ENCODE data around the gene FOLR2.
"Not testable (repeated sequence)": the region's sequence is repeated elsewhere in the genome, so short reads cannot be mapped to it uniquely, and the experiment has no call there.

Gene FOLR2
- 0 reads per million in 3 experiments for total RNA-seq

DNA sequence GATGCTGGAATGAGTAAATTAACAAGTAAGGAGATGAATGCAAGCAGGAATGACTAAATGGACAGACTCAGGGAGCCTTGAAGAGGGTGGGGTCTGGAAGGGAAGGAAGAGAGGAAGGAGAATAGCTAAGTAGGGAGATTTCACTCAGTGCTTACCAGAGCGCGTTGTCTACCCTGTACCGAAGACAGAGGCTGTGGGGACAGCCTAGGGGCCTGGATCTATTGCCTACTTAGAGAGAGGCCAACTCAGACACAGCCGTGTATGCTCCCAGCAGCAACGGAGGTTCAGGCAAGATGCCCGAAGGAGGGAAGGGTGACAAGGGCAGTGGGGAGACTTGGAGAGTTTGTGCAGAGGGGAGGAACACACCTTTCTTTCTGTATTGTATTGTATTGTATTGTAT, at the start of gene FOLR2:
TSS of gene FOLR2 (plus strand) at position 157 of the 400 bp plus-strand sequence. CDS start 1,791 bp downstream, outside the sequence.
- DNase-seq = no peak

DNA sequence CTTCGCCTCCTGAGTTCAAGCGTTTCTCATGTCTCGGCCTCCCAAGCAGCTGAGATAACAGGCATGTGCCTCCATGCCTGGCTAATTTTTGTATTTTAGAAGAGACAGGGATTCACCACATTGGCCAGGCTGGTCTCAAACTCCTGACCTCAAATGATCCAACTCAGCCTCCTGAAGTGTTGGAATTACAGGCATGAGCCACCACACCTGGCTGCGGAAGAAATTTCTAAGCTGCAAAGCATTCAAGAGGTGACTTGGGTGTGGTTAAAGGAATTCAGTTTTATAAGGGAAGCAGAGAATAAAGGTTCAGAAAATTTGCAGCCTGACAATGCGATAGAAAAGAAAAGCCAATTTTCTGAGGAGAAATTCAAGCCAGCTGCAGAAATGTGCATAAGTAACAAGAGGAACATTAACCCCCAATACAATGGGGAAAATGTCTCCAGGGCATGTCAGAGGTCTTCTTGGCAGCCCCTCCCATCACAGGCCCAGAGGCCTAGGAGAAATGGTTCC, 47.5 kb upstream of the FOLR2 start:
- not testable (repeated sequence) for DNase-seq

DNA sequence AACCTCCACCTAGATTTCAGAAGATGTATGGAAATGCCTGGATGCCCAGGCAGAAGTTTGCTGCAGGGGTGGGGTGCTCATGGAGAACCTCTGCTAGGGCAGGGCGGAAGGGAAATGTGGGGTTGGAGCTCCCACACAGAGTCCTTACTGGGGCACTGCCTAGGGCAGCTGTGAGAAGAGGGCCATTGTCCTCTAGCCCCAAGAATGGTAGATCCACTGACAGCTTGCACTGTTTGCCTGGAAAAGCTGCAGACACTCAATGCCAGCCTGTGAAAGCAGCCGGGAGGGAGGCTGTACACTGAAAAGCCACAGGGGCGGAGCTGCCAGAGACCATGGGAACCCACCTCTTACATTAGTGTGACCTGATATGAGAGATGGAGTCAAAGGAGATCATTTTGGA, 46.8 kb upstream of the FOLR2 start:
- DNase-seq = not testable (repeated sequence)

DNA sequence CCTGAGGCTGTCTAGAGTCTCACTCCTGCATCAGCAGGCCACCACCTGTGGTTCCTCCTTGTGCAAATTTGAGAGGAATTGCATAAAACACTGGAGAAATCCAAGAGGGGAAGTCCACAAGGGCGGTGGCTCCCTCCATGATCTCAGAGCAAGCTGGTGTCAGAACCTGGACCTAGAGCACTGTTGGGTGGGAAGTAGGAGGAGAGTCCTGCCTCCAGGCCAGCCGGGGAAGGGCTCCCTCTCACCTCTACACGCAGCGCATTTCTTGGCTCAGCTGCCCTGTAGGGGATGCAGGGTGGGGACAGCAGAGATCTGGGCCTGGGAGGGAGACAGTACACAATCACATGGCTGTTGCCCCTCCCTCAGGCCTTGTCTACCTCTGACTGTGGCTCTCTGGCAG, 44.6 kb upstream of the FOLR2 start:
- DNase-seq = not testable (repeated sequence)

DNA sequence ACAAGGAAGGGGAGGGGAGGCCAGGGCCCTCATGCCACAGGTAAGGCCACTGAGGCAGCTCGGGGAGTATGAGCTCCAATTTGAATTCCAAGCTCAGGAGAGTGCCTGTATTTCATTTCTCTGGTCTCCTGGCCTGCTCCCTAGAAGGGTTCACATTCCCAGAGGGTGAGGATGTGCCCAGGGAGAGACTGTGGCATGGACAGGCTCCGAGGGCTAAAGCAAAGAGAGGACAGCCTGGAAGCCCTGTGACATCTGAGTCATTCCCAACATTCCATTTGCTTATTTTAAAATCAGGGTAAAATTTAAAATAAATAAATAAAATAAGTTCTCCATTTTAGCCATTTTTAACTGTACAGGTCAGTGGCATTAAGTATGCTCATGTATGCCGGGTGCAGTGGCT, 43.3 kb upstream of the FOLR2 start:
- DNase-seq = no peak

DNA sequence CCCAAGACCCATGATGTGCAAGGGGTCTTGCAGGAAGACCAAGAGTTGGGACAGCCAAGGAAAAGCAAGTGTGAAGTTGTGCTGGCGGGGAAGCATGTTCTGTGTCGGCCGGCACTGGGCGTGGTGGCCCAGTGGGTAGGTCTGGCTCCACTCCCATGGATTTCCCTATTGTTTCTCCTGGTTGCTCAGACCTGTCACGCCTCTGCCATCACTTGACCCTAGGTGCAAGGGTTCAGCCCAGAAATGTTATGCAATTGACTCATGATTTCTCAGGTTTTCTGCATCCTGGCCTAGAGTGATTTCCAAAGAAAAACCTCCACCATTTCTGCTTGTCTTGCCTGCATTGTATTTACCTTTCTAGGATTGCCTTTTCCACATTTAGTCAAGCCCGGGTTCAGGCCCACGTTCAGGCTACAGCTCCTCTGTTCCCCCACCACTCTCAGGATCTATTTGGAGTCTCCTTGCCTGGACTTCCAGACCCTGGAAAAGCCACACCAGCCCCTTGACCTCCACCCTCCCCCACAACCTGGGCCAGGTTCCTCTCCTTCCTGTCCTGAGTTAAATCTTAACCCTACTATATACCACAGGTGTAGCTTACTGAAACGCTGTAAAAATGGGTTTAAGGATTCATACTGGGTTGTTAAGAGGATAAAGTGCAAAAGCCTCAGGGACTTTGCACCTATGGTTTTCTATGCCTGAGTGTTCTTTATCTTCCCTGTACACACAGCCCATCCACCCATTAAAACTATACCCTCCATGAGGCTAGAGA, 42.1 kb upstream of the FOLR2 start:
- DNase-seq = no peak

DNA sequence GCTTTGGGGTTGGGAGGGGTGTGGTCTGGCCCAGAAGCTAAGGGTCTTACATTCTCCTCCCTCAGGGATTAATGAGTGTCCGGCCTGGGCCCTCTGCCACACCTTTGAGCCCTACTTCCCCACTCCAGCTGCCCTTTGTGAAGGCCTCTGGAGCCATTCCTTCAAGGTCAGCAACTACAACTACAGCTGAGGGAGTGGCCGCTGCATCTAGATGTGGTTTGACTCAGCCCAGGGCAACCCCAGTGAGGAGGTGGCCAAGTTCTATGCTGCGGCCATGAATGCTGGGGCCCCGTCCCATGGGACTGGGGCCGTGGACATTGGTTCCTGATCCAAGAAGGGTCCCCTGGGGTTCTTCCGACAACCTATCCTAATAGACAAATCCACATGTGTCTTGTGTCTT, 38.9 kb upstream of the FOLR2 start:
- DNase-seq = no peak

DNA sequence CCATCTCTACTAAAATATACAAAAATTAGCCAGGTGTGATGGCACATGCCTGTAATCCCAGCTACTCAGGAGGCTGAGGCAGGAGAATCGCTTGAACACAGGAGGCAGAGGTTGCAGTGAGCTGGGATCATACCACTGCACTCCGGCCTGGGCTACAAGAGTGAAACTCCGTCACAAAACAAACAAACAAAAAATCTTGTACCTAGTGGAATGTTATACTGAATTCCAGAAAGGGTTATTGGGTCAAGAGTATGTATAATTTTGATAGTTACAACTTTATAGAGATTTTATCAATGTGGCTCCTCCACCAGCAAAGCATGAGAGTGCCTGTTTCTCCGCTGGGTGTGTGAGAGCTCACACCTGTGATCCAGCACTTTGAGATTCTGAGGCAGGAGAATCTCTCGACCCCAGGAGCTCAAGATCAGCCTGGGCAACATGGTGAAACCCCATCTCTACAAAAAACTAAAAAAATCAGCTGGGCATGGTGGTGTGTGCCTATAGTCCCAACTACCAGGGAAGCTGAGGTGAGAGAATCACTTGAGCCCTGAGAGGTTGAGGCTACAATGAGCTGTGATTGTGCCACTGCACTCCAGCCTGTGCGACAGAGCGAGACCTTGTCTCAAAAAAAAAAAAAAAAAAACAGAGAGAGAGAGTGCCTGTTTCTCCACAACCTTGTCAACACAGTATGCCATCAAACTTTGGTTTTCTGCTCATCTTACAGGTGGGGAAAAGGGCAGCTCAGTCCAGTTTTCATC, 37.4 kb upstream of the FOLR2 start:
- no peak for DNase-seq

DNA sequence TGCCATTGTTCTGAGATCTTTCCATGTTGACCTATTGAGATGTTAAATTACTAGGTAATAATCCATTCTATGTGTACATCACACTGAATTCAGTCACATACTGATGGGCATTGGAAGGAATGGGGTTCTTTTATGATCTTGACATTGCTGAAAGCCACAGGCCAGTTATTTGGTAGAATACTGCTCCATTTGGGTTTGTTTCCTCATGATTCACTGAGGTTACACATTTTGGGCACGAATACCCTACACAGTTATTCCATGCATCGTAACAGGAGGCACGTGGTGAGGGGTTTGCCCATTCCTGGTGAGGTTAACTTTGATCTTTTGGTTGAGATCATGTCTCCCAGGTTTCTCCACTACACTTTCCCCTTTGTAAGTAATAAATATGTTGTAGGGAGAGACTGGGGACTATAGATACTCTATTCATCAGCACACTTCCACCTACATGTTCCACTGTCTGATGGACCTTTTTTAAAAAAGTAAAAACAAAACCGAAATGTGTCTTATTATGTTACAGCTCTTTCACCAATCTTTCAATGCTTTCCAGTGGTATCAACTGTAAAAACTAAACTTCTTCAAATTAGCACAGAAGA, 36.7 kb upstream of the FOLR2 start:
- no peak for DNase-seq

DNA sequence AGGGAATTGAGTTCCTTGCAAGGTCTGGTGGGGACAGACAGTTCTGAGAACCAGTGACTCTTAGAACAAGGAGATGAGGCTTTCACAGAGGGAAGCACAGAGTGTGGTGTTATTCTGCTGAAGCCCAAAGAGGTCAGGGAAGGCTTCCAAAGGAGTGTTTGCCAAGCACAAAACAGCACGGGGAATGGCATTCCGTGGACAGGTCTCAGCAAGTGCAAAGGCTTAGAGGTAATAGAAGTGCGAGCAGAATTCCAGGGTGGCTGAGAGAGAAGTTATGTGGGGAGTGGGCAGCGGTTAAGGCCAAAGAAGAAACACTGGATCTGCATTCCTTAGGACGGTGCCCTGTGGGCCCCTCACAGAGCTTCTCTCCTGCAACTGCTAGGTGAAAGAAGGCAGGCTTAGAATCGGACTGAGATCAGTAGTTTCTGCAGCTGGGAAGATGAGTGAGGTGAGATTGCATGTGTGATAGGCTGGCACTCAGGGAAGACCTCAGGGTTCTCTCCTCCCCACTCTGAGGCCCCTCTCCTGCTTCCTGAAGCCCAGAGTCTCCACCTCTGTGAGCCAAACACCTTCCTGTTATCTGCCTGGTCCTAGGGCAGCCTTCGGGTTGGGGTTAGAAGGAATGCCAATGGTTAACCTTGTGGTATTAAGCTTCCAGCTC, 35.6 kb upstream of the FOLR2 start:
- DNase-seq = not testable (repeated sequence)

DNA sequence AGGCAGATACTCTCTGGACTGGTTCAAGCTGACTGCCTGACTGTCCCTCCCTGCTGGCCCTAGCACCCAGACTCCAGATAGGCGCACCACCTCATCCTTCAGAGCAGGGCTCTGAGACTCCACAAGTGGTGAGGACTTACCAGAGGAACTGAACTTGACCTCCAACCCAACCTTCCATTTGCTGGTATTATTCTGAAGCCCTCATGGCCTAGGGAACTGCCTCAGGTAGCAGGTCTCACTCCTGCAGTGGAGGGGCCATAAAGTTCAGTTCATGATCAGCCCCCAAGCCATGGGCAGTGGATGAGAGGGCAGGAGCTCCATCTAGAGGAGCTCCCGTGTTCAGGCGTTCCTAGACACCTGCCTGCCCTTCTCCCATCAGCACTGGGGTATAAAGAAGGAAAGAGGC, 35.0 kb upstream of the FOLR2 start:
- not testable (repeated sequence) for DNase-seq

DNA sequence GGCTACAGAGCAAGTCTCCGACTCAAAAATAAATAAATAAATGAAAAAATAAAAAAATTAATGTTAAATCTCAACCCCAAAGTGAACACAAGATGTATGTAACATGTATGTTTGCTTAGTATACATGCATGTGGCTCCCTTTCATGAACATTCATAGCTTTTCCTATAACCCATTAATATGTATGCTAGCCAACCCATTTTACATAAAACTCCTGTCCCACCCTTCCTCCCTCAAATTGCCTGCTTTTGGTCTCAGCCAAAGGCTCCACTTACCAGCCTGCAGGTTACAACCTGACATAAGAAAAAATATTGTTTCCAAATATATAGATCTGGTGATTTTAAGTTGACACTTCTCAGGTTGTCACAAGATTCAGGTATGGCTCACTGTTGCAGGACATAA, 28.3 kb upstream of the FOLR2 start:
- no peak for DNase-seq

DNA sequence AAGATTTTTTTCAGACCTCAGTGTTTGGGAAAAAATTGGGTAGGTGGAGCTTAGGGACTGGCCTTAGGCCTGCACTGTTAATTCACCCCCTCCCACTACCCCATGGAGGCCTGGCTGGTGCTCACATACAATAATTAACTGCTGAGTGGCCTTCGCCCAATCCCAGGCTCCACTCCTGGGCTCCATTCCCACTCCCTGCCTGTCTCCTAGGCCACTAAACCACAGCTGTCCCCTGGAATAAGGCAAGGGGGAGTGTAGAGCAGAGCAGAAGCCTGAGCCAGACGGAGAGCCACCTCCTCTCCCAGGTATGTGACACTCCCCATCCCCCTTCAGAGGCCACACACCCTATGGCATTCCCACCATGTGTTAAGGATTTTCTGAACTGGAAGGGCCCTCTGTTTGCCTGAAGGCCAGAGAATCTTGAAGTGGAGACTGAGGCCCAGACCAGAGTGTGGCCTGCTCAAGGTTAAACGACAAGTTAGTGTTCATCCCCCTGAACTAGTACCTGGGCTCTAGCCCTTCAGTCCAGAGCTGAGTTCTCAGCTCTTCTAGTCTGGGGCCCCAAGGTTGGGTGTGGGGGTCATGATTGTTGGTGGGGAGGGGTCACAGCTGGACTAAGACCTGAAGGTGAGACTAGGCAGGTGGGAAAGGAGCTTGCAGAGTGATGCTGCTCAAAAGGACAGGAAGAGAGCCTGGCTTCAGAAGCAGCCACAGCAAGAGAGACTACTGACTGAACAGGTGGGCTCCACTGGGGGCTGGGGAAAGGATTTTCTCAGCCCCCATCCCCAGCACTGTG, 26.9 kb upstream of the FOLR2 start:
- no peak for DNase-seq

DNA sequence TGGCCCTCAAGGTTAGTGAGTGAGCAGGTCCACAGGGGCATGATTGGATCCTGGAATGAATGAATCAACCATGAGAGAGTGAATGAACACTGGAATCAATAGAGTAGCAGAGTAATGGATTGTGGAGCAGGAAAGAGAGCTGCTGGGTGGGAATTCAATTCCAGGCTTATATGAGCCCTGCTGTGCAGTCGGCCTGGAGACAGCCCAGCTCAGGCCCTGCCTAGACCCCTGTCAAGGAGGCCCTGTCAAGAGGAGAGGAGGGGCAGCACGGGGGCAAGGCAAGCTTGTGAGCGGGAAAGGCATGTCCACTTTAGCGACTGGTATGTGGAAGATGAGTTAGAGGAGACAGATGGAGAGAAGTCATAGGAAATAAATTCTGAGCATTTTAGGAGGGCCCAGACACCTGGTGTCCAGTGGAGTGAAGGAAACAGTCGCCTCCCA, 25.9 kb upstream of the FOLR2 start:
- no peak for DNase-seq

DNA sequence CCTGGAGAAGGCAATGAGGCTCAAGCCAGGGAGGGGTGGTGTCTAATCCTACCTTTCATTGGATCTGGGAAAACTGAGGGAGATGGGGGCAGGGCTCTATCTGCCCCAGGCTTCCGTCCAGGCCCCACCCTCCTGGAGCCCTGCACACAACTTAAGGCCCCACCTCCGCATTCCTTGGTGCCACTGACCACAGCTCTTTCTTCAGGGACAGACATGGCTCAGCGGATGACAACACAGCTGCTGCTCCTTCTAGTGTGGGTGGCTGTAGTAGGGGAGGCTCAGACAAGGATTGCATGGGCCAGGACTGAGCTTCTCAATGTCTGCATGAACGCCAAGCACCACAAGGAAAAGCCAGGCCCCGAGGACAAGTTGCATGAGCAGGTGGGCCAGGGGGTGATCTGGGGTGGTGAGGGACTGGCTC, 24.6 kb upstream of the FOLR2 start, which contains the start of gene FOLR1:
TSS of gene FOLR1 (plus strand) at position 180 of the 421 bp plus-strand sequence. CDS start at position 214, 34 bp downstream.
- DNase-seq = no peak

DNA sequence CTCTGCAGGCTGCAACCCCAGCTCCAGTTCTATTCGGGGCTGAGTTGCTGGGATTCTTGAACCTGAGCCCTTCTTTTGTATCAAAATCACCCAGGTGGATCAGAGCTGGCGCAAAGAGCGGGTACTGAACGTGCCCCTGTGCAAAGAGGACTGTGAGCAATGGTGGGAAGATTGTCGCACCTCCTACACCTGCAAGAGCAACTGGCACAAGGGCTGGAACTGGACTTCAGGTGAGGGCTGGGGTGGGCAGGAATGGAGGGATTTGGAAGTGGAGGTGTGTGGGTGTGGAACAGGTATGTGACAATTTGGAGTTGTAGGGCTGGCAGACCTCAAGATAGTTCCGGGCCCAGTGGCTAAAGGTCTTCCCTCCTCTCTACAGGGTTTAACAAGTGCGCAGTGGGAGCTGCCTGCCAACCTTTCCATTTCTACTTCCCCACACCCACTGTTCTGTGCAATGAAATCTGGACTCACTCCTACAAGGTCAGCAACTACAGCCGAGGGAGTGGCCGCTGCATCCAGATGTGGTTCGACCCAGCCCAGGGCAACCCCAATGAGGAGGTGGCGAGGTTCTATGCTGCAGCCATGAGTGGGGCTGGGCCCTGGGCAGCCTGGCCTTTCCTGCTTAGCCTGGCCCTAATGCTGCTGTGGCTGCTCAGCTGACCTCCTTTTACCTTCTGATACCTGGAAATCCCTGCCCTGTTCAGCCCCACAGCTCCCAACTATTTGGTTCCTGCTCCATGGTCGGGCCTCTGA, 20.9 kb upstream of the FOLR2 start:
- no peak for DNase-seq

DNA sequence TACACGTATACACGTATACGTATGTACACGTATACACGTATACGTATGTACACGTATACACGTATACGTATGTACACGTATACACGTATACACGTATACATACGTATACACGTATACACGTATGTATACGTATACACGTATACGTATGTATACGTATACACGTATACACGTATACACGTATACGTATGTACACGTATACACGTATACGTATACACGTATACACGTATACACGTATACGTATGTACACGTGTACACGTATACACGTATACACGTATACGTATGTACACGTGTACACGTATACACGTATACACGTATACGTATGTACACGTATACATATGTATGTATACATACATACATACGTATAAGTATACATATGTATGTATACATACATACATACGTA, 15.1 kb upstream of the FOLR2 start:
- not testable (repeated sequence) for DNase-seq

DNA sequence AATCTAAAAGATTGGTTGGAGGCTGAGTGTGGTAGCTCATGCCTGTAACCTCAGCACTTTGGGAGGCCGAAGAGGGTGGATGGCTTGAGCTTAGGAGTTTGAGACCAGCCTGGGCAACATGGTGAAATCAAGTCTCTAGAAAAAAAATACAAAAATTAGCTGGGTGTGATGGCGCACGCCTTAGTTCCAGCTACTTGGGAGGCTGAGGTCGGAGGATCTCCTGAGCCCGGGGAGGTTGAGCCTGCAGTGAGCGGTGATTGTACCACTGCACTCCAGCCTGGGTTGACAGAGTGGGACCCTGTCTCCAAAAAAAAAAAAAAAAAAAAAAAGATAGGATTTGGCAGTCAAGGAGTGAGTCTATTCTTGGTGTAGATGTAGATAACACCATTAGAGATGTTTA, 14.0 kb upstream of the FOLR2 start:
- DNase-seq = no peak

DNA sequence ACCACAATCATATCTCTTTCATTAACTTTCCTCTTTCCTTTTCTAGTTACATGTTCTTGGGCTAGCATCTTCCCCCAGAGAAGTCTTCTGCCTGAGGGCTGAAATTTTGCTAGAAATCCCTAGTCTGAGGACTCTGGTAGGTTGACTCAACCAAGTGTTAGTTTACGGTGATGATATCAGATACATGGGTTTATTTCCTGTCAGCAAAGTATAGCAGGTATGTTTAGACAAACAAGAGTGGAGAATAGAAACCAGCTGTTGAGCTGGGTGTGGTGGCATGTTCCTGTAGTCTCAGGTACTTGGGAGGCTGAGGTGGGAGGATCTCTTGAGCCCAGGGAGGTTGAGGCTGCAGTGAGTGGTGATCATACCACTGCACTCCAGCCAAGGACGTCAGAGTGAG, 13.4 kb upstream of the FOLR2 start:
- no peak for DNase-seq

DNA sequence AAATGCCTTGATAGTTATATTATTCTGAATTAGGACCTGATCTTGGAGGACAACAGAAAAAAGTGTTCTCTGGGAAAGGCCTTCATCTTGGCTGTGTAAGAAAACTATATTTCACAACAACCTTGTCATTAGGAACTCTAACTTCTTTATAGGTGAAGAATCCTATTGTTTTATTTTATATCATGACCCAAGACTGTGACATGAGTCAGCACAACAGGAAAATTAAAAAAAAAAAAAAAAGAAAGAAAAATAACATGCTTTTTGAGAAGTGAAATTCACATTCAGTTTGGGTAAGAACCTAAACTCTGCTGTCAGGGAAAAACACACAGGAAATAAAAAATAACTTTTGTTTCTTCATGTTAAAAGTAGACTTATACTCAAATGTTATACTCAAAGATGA, 11.7 kb upstream of the FOLR2 start:
- DNase-seq = no peak

DNA sequence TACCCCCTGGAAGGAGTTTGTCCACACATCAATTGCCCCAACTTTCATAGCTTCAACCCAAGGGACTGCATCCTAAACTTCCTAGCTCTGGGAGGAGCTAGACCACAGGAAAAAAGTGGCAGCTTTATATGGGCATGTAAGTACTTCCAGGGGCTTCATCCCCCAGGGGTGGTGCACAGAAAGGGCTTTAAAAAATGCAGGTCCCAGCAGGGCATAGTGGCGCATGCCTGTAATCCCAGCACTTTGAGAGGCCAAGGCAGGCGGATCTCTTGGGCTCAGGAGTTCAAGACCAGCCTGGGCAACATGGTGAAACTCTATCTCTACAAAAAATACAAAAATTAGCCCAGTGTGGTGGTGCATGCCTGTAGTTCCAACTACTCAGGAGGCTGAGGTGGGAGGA, 9.8 kb upstream of the FOLR2 start:
- not testable (repeated sequence) for DNase-seq

Measured in central memory CD4-positive, alpha-beta T cell (primary cell).